Peyer's patch (tissue), 4 donors: Measurements from ENCODE around the gene RICTOR.

ENCODE experiments used
- POLR2A ChIP-seq, 2 donors: fragments of 450-650 bp; IDR thresholded peaks; one replicate each; pipeline ENCODE4 v1.5.1; 2017; ENCODE audit warnings: antibody characterized with exemption in 2 of 2, mild to moderate bottlenecking in 2 of 2, moderate library complexity in 2 of 2
- TF ChIP-seq, protein P1 (sequence below), 6 experiments: fragments of 450-650 bp in 4 of 6; fragments of 200-600 bp in 2 of 6; sonication (generic) in 1 of 6; IDR thresholded peaks; one replicate each; pipeline ENCODE4 v1.5.1; 2017 to 2019; ENCODE audit warnings: antibody characterized with exemption in 6 of 6, mild to moderate bottlenecking in 3 of 6, moderate library complexity in 1 of 6

DNA sequence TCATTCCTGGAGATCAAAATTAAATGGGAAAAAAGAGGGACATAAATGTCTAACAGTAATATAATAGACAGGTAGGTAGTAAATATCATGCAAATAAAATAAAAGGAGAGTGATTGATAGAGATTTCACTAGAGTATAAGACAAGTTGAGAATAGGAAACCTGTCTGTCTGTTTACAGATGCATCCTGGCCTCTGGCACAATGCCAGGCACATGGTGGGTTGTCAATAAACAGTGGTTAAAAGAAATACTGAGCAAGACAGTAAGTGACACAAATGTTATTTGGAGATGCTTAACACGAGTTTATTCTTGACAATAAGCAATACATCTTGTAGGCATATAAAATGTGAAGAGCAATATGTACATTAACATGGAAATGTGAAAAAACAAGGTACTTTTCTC lies 33.3 kb downstream of the RICTOR start:
- TF ChIP-seq, protein P1, sequence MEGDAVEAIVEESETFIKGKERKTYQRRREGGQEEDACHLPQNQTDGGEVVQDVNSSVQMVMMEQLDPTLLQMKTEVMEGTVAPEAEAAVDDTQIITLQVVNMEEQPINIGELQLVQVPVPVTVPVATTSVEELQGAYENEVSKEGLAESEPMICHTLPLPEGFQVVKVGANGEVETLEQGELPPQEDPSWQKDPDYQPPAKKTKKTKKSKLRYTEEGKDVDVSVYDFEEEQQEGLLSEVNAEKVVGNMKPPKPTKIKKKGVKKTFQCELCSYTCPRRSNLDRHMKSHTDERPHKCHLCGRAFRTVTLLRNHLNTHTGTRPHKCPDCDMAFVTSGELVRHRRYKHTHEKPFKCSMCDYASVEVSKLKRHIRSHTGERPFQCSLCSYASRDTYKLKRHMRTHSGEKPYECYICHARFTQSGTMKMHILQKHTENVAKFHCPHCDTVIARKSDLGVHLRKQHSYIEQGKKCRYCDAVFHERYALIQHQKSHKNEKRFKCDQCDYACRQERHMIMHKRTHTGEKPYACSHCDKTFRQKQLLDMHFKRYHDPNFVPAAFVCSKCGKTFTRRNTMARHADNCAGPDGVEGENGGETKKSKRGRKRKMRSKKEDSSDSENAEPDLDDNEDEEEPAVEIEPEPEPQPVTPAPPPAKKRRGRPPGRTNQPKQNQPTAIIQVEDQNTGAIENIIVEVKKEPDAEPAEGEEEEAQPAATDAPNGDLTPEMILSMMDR (IDR thresholded peaks at IDR 0.05) = no peak
- no peak for TF ChIP-seq POLR2A (IDR thresholded peaks at IDR 0.05)
